Stimulated activated CD8-positive, alpha-beta memory T cell treated with anti-CD3 and anti-CD28 coated beads, Interleukin-4, amount 100 ng/mL, for 4 hours (primary cell): ENCODE data around the gene PEAK1.

Source experiments
- DNase-seq, 2 donors: peaks; one replicate each; pipeline ENCODE4 v3.0.0-alpha.2; 2020; ENCODE audit warnings: low read depth in 2 of 2, low spot score in 1 of 2

PEAK1 gene, protein sequence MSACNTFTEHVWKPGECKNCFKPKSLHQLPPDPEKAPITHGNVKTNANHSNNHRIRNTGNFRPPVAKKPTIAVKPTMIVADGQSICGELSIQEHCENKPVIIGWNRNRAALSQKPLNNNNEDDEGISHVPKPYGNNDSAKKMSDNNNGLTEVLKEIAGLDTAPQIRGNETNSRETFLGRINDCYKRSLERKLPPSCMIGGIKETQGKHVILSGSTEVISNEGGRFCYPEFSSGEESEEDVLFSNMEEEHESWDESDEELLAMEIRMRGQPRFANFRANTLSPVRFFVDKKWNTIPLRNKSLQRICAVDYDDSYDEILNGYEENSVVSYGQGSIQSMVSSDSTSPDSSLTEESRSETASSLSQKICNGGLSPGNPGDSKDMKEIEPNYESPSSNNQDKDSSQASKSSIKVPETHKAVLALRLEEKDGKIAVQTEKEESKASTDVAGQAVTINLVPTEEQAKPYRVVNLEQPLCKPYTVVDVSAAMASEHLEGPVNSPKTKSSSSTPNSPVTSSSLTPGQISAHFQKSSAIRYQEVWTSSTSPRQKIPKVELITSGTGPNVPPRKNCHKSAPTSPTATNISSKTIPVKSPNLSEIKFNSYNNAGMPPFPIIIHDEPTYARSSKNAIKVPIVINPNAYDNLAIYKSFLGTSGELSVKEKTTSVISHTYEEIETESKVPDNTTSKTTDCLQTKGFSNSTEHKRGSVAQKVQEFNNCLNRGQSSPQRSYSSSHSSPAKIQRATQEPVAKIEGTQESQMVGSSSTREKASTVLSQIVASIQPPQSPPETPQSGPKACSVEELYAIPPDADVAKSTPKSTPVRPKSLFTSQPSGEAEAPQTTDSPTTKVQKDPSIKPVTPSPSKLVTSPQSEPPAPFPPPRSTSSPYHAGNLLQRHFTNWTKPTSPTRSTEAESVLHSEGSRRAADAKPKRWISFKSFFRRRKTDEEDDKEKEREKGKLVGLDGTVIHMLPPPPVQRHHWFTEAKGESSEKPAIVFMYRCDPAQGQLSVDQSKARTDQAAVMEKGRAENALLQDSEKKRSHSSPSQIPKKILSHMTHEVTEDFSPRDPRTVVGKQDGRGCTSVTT (N-terminal part only)

DNA sequence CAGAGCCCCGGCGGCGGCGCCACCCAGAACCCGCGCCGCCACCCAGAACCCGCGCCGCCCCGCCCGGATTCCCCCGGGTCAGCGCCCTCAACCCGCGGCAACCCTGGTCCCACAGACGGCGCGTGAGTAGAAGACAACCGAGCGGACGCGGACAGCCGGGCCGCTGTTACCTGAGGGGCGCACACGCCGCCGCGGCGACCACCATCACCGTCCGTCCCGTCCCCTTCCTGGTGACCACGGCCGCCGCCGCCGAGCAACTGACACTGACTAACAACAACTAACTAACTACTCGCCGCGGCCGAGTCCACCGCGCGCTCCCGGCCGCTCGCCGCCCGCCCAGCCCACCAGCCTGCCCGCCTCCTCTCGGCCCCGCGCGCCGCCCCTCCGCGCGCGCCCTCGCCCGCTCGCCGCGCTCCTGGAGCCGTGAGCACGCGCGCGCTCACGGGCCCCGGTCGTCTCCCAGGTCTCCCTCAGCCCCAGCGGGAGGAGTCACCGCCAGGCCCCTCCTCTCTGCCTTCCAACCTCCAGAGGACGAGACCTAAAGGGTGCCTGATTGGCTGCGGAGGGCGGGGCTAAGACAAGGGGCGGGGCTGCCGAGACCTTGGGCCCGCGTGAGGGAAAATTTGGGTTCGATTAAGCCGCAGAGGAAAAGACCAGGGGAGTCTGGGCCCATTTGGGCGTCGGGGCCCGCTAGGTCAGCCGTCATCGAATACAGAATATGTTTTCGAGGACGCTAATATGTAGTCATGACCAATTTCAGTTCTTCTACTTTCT is at the start of gene PEAK1:
TSS of gene PEAK1 (minus strand) at position 269 of the 774 bp plus-strand sequence. CDS start 238,178 bp downstream, outside the sequence.
- peak; percentile 100 for DNase-seq

DNA sequence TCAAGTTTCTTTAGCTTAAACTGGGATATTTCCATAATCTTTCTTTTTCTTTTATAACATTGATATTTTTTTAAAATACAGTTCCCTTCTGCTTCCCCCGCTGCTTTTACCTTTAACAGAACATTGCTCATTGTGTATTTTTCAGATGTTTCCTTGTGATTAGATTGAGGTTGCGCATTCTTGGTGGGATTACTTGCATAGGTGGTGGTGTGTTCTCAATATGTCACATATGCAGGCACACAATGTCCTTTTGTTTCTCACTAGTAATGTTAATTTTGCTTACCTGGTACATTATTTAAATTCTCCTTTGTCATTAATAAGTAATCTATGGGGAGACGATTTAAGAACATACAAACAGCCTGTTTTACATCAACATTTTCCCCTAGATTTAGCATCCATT is 49.0 kb upstream of the PEAK1 start:
- no peak for DNase-seq

DNA sequence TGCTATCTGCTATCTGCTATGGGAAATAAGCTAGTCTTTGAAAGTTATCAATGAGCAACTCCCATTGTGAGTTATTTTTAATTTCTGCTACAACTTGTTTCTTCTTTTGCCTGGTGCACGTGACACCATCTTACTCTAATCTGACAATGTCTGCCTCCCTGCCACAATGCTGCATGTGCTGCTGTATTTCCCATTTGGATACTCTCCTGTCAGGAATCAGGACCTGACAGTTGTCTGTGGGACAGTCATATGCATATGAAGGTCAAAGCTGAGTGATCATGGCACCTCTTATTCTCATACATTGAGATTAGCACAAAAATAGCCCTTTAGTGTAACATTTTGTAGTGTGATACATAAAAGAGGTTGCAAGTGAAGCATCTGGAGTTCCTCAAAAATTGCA is 46.6 kb upstream of the PEAK1 start:
- no peak for DNase-seq

DNA sequence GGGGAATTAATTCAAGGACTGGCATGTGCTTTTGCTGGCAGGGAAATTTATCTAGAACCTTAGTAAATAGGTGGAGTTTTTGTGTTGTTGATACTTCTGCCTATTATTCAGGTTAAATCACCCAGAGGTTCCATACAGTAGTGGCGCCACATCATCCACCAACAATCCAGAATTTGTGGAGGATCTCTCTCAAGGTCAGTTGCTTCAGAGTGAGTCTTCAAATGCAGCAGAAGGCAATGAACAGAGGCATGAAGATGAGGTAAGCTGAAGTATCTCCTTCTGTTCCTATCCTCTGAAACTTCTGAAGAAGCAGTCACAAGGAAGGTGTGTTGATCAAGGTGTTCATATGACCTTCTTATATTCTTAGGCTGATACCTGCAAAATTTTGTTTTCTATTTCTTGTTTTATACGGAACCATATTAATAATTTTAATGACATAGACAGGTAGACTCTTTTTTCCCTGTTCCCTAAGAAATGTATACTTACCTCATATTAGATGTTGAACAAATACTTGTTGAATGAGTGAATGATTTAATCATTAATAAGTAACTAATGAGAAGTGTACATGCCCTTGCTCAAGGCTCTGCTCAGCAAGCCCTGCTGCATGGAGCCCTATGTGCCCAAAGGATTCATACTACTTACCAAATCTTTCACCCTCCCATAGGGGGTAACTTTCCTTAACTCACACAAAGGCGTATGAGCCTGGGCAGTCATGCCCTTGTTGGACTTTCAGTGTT is 44.4 kb upstream of the PEAK1 start:
- no peak for DNase-seq

DNA sequence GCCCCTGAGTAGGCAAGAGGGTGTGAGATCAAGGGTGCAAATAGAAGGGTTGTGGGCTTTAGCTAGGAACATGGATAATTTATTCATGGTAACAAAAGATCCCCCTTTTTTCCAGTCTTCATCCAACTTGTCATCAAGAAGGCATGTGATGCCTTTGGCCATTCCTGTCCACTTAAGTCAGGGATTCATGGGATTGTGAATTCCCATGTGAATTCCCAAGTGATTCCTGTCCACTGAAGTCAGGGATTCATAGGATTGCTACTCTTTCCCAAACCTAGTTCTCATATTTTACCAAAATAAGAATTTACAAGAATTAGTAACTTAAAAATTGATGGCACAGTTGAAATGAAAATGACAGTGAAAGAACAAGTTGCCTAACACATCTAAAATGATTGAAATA is 41.6 kb upstream of the PEAK1 start:
- DNase-seq = no peak

DNA sequence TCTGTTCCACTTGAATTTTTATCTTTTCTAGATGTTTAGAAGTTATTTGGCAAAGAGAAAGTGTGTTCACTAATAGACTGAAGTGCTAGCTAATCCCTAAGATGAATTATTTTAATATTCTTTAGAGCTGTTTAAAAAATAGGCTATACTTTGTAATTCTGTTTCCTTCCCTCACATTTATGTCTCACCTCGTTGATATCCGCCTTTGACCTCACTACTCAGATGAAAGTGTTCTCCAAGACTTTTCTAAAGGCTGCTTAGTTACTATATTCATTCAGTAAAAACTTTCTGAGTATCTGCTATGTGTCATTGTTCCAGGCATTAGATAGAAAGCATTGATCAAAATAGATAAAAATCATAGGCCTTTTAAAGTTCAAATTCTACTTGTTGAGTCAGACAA is 39.1 kb upstream of the PEAK1 start:
- DNase-seq = no peak

DNA sequence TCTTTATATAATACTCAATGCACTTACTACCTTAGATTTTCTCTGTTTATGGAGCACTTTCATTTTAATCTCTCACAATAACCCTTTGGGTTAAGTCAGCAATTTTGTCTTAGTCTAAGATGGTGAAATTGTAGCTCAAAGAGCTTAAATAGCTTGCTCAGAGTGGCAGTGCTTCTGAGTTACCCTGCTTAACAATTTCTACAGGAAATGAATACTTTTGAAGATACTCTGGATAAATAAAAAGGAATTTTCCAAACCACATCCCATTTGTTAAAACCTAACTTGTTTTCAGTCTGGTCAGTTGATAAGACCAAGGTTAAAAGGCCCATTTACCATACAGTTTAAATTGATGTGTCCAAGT is 38.0 kb upstream of the PEAK1 start:
- DNase-seq = no peak

DNA sequence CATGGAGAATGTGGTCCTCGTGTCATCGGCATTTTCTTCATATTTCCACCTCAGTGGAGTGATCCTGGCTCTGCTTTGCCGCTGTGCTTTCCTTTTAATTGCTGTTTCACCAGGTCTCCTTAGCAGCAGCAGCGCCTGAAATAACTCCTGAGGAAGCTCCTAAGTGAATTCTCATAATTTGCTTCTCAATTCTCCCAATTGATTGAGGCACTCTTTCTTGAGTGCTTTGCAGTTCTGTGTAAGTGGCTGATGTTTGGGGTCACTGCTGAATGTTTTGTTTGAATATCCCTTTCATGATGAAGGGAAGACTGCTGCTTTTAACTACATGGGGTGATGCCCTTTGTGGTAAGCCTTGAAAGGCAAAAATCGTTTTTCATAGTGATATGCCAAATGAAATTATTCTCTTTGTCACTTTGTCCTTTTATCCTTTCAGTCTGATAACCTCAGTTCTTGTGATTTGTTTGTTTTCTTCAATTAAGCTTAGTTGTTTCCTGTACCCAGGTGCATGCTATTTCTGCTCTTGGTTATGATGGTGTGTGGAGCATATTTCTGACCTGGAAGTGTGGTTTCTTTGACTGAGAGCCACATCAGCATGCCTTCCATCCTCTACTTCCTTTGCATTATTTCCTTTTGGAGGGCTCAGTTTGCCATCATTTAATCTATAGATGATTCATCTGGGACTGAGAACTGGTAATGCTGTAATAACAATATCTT is 37.4 kb upstream of the PEAK1 start:
- DNase-seq = no peak

DNA sequence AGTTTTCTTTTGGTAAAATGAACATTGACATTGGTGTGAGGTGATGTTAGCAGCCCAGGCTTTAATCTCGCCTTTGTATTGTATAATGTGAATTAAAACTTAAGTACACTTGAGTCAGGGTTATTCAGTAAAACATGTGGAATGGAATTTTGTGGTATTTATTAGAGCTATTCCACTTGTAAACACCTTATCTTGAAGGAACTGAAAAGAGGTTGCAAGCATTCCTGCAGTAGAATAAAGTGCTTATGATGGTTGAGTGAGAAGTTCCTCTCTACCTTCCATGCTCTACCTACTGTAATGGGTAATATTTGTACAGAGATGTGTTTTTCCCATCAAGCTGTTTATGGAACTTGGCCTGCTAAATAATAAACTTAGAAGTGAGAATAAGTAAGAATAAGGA is 36.8 kb upstream of the PEAK1 start:
- DNase-seq = no peak

DNA sequence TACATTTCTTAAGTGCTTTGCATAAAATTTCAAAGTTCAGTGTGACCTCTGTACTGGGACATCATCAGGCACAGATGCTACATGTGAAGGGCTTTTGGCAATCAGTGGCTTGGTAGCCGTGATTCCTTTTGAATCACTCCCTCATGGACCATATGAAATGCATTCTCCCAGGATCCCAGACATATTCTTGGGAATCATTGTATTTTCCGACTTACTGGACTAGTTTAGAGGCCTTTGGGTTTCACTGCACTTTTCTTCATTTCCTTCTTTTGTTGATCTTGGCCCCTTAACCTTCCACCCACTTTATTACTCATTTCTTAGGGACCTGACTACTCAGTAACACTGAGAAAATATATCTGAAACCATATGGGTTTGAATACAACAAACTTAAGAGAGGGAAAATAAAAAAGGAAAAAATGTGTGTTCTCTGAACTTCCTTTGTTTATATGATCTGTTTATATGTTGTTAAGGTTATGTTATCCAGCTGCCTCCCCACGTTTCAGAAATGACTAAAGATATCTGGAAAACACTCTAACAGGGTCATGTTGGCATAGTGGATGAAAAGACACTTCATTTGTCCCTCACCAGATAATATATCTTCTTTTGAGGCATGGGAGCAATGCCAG is 35.9 kb upstream of the PEAK1 start:
- no peak for DNase-seq

DNA sequence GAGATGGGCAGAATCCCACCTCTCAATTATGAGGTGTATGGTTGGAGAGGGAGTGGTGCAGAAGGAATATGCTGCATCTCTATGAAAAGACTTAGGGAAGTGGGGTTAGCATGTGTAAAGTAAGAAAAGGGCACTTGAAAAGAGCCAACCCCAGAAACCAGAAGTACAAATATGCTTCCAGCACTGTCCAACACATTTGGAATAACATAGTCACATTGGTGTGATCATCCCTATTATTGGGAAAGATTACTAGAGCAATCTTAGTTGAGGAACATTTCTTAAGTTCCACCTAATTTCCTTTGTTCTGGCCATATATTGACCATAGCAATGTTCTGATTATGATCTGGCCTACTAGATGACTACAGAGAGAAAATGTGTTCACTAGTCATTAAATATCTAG is 35.0 kb upstream of the PEAK1 start:
- no peak for DNase-seq

DNA sequence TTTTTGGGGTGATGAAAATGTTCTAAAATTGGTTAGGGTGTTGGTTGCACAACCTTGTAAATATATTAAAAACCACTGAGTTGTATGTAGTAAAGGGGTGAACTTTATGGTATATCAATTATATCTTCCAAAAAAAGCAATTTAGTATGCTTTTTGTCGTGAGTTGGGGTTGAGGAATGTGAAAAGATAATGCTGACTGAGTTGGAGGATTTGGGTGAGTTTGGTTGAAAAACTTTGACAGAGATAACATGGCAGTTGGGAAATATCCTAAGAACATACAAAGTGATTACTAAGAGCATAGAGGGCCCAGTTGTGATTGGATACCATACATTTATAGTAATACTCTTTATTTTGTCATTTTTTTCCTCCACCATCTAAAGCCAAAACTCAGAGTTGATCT is 34.4 kb upstream of the PEAK1 start:
- DNase-seq = no peak

DNA sequence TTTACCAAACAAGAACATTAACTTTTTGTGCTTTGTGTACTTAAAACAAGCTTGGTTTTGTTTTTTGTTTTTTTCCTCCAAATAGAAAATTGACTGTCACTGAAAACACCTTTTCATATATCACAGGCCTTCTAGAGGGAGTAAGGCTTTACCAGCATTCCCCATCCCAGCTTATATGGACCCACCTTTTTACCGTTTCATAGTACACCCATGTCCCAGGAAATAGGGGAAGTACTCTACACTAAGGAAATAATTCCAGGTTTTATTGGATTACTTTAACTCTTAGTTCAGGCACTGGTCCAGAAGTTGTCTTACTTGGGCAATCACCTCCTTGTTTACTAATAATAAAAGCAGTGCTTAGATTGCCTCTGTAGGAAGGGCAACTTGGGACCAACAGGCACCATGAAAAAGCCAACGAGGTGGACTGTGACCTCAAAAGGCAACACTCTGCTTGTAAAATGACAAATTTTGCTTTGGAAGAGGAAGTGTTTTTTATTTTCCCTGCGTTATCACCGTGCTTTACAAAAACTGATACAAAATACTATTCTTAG is 27.0 kb upstream of the PEAK1 start:
- DNase-seq = no peak

DNA sequence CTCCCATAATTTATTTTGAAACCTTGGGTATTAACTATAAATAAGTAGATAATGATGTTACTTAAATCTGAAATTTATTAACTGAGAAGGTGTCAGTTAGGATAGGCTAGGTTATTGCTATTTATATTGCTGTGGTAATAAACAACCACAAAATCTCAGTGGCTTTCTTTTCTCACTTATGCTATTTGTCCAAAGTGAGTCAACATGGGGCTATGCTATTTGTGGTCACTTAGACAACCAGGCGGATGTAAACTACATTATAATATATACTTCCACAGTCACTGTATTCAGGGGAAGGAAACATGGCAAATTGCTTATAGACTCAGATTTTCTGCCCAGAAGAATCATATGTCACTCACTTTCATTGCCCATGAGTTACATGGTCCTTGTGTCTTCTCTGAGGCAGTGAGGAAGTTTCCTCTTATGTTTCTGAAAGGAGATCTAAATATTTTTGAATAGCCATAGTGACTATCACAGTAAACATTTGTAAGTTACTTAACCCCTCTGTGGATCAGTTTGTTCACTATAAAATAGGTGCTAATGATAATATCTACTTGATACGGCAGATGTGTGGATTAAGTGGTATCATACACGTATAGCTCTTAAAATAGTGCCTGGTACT is 20.6 kb upstream of the PEAK1 start:
- no peak for DNase-seq

DNA sequence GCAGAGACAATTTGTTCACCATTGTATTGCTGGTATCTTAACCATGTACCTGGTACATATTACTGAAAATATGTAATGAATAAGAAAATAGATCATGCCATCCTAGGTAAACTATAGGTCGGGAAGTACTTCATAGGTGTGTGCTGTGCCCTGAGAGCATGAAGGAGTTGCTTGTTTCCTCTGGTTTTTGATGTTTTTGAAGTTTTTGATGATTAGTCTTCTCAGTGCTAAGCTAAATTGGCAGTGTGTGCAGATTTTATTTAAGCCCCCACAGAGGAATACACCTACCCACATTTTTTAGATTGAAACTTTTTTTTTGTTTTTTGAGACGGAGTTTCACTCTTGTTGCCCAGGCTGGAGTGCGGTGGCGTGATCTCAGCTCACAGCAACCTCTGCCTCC is 17.4 kb upstream of the PEAK1 start:
- no peak for DNase-seq

DNA sequence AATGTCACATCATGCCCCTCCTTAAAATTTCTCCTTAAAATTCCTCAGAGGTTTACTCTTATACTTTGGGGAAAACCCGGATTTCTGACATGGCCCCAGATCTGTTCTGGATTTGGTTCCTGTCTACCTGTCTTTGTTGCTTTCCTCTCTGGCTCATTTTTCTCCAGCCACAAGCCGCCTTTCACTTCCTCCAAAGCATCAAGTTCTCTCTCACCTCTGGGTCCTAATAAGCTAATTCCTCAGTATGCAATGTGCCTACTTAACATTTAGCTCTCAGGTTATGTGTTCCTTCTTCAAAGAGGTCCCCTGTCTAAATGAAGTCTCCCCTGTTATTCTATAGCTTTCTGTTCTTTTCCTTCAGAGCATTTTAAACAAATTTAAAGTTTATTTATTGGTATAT is 16.9 kb upstream of the PEAK1 start:
- DNase-seq = no peak

DNA sequence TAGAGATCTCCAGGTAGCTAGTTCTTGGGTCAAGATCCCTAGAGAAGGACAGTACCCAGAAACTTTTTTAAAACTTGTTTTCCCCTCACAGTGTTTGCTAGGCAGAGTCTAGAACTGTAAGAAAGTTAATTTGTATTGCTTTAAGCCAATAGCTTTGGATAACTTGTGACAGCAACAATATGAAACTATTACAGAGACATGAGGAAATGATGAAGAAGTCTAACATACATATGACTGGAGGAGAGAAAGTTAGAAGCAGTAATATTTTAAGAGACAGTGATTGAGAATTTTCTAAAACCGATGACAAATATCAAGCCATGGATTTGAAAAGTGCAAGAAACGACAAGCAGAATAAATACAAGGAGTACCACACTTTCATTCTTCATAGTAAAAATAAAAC is 10.7 kb upstream of the PEAK1 start:
- no peak for DNase-seq

DNA sequence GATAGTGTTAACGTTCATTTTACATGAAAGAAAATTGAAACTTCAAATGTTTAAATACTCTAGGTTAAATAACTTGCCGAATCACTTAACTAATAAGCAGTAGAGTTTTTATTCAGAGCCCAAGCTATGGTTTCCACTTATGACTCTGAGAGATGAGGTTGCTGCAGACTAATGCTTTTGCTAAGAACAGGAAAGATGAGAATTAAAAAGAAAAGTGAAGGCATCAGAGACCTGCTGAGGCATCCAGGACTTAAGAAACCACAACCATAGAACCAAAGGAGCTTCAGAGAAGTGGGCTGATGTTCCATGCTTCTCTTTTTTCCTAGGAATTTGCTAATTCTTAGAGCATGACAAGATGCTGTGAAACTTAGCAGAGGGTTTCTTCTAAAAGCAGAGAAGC is 10.3 kb upstream of the PEAK1 start:
- DNase-seq = no peak

DNA sequence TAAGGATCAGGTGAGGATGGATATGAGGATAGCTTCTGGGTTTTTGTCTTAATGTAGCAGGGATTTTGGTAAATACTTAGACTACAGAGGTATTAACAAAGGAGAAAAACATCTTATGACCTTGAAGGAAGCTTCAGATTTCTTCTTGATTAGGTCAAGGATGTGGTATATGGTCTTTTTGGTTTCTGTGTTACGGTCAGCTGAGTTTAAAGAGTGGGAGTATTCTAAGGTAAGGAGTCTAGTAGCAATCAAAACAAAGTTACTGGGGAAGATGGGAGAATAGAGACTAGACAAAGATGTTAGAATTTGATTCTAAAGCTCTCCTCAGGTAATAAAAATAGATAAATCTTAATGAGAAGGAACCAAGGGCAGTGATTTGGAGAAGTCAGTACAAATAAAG is 7.0 kb upstream of the PEAK1 start:
- no peak for DNase-seq
